Spinal cord (tissue), 10 donors: Measurements from ENCODE around the gene IQCK. TPM values are rescaled to one million over a fixed set of nuclear protein-coding genes. Genes with fewer than 3 reads are reported as not detected.
"Not testable (repeated sequence)": the region's sequence is repeated elsewhere in the genome, so short reads cannot be mapped to it uniquely, and the experiment has no call there.

Experiments
- DNase-seq, 6 donors: peaks; one replicate each; pipeline versions ENCODE4 v3.0.0 to v3.0.0-alpha.2; 2013 to 2015; ENCODE audit warnings: low spot score in 6 of 6, low read depth in 4 of 6
- H3K27ac ChIP-seq: one replicate; pipeline ENCODE4 v1.5.1; 2013; ENCODE audit warnings: low read depth, low read length, control low read depth
- H3K27me3 ChIP-seq: one replicate; pipeline ENCODE4 v1.6.1; 2013; ENCODE audit warnings: low read length; ENCODE audit not compliant: control insufficient read depth, insufficient read depth
- H3K36me3 ChIP-seq: one replicate; pipeline ENCODE4 v1.6.1; 2013; ENCODE audit warnings: low read length; ENCODE audit not compliant: control insufficient read depth, insufficient read depth
- H3K4me1 ChIP-seq: one replicate; pipeline ENCODE4 v1.6.1; 2013; ENCODE audit warnings: low read length; ENCODE audit not compliant: control insufficient read depth, insufficient read depth
- H3K4me3 ChIP-seq: one replicate; pipeline ENCODE4 v1.5.1; 2013; ENCODE audit warnings: low read depth, low read length, control low read depth
- H3K9me3 ChIP-seq: one replicate; pipeline ENCODE4 v1.6.1; 2013; ENCODE audit warnings: low read length; ENCODE audit not compliant: control insufficient read depth, insufficient read depth
- WGBS: methylation state at CpG from one replicate; pipeline ENCODE4 v1.1.5; 2013; ENCODE audit warnings: missing lambda C conversion rate; ENCODE audit not compliant: insufficient coverage; 5-methylcytosine and 5-hydroxymethylcytosine counted together
- polyA plus RNA-seq, 2 donors: library from polyadenylated mRNA; unstranded; fragments of 120-200 nt; gene quantifications; one replicate each; pipeline ENCODE4 v1.2.1, GENCODE V29; 2013; ENCODE audit not compliant: insufficient read length in 2 of 2
- total RNA-seq, 2 donors: library from RNA; depleted of rRNA in 1 of 2; stranded (reverse); fragments of 120-200 nt in 1 of 2; fragments of >200 nt in 1 of 2; gene quantifications; one replicate each; pipeline versions ENCODE4 v1.2.3 to v1.2.4, GENCODE V29; 2013 to 2014
- donor health status: healthy.

Gene IQCK
- total and polyA plus RNA-seq, 4 donors = 12.0 to 25.5 (median 19.0) TPM

DNA sequence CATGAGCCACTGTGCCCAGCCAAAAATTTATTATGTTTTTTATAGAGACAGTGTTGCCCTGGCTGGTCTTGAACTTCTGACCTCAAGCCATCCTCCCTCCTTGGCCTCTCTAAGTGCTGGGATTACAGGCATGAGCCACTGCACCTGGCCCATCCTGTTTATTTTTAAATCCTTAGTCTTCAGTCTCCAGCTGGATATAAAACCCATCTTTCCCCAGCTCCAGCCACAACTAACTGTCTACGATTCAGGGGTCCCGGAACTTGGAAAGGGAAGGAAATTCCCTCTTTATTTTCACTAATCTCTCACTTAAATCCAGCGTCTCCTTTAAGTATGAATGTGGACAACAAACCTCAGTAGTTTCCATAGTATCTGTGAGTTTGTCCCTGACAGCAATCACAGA lies 62.2 kb downstream of the IQCK start:
- WGBS = no CpG with 5 or more reads among the region's 3 CpGs
- H3K27me3 ChIP-seq = no peaks in the 10 kb centered on the region
- peaks cover 23% of the 10 kb centered on the region for H3K4me1 ChIP-seq
- no peak overlapping the region for H3K4me3 ChIP-seq
- H3K27ac ChIP-seq = no peak overlapping the region
- no peak for DNase-seq
- H3K36me3 ChIP-seq = no peaks in the 10 kb centered on the region
- H3K9me3 ChIP-seq = no peaks in the 10 kb centered on the region

DNA sequence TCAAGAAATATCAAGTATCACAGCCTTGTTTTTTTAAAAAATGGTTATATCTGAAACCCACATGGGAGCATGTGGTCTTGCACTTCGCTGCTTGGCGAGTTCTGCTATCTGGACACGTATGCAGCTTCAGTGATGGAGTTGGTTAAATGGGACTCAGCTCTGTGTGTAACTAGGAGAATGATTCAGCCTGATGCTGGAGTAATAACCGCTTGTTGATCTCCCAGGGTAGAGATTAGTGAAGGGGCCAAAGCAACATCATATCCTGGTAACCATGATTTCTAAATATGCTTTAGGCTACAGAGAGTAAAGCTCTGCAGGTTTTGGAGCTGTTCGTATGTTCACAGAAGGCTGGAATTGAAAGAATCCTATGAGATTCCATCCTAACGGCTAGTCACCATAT lies 63.2 kb downstream of the IQCK start:
- DNase-seq = peak in 1 of 6 donors; percentile 65
- Histone ChIP-seq H3K9me3 (no peaks in the 10 kb centered on the region), H3K4me1 (peaks cover 27% of the 10 kb centered on the region), H3K4me3 (no peak overlapping the region), H3K36me3 (no peaks in the 10 kb centered on the region), H3K27ac (no peak overlapping the region), H3K27me3 (no peaks in the 10 kb centered on the region)
- 70% methylated on average over 3 of the region's 6 CpGs for WGBS

DNA sequence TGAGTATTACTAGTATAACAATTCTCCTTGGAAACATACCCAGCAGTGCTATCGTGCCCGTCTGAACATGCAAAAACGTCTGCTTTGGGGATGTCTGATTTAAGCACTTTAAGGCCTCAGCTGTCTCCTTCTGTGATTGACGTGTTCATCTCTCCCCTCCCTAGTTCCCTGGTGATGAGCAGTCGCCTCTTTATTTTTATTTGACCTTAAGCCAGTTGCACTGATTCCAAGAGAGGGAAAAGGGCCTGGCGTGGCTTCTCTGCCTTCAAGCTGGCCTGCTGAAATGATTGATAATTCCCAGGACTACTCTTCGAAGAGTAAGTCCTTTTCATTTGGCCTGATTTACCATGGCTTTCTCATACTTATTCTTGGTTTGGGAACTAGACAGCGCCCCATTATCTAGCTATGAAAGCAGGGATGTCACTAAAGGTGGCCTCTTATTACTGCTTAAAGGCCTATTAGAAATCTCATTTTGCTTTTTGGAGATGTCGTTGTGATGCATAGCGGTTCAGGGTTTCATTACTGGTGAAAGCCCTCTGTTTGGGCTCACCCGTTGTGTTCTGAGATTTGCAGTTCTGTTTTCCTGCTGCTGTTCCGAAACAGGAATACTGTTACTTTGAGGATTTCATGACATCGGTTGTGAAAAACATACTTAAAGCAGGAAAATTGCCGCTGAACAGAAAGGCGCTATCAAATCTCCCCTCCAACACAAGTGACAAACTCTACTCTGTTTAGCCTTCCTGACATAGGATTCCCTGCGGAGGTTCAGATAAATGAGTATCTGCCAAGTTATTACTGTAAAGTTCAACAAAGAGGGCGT lies 65.5 kb downstream of the IQCK start:
- H3K36me3 ChIP-seq = no peaks in the 10 kb centered on the region
- DNase-seq = peak in 3 of 6 donors; percentile 29 to 82 (median 67)
- no peaks in the 10 kb centered on the region for H3K27me3 ChIP-seq
- H3K27ac ChIP-seq = peak overlapping the region; percentile 76
- no peak overlapping the region for H3K4me3 ChIP-seq
- H3K4me1 ChIP-seq = peaks cover 27% of the 10 kb centered on the region
- WGBS = 18% methylated on average over 7 of the region's 17 CpGs
- no peaks in the 10 kb centered on the region for H3K9me3 ChIP-seq

DNA sequence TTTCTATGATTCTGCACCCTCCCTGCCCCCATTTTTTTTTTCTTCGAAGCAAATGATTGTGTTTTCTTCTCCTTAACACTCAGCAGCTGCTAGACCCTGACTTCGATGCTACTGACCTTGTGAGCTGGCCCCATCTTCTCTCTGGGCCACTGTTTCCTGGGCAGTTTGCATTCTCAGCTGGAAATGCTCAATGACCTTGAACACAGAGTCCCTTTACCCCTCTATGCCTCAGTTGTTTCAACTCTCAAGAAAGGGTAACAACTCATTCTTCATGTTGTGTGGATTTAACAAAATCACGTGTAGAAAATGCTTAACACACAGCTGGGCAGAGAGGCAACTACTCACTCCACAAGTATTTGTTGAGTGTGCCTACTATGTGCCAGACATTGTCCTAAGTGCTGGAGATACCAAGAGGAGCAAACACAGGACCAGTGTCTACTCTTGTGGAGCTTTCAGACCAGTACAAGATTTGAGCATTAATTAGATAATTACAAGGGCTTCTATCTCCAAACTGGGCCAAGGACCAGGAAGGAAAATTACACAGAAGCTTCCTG lies 66.2 kb downstream of the IQCK start:
- Histone ChIP-seq H3K27ac (peak overlapping the region; percentile 76), H3K9me3 (no peaks in the 10 kb centered on the region), H3K36me3 (no peaks in the 10 kb centered on the region), H3K4me1 (peaks cover 27% of the 10 kb centered on the region), H3K27me3 (no peaks in the 10 kb centered on the region), H3K4me3 (no peak overlapping the region)
- peak in 1 of 6 donors; percentile 24 for DNase-seq
- 28% methylated on average over 2 of the region's 3 CpGs for WGBS

DNA sequence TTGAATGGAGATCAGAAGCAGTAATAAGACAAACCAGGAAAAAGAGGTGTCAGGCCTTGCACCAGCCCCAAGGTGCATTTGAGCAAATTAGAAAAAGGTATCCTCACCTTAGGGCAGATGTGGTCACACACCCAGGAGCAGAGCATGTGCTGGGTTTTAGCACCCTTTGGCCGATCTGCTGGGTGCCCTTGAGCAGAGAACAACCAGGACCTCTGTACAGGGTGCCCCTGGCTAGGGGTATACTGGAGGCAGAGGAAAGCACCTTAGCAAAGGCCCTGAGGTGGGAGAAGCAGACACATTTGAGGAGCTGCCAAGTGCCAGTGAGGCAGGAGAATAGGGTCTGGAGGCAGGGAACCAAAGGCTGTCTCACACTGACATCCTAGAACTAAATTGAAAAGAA lies 67.0 kb downstream of the IQCK start:
- H3K27ac ChIP-seq = peak overlapping the region; percentile 76
- peaks cover 27% of the 10 kb centered on the region for H3K4me1 ChIP-seq
- no peaks in the 10 kb centered on the region for H3K36me3 ChIP-seq
- H3K9me3 ChIP-seq = no peaks in the 10 kb centered on the region
- H3K4me3 ChIP-seq = no peak overlapping the region
- DNase-seq = no peak
- no peaks in the 10 kb centered on the region for H3K27me3 ChIP-seq
- WGBS = 86% methylated on average over 1 of the region's 1 CpG

DNA sequence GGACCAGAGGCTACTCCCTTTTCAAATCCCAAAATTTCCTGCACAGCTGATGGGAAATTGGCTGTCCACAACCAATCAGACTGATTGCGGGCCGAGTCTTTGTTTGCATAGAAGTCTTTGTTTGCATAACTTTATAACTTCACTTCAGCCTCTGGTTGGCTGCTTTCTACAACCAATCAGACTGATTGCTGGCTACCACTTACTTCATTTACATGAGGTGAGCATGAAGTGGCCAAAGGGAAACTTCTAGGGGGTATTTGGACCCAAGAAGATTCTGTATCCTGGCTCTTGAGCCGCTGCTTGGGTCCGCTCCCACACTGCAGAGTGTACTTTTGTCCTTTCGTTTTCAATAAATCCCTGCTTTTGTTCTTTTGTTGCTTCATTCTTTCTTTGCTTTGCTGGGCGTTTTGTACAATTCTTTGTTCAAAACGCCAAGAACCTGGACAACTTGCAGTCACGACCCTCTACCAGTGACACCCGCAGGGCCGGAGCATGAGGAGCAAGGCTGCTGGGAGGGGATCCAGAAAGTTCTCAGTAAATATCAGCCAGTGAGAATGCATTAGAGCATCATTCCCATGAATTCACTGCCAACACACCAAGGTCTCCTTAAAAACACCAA lies 67.5 kb downstream of the IQCK start:
- Histone ChIP-seq H3K27me3 (no peaks in the 10 kb centered on the region), H3K36me3 (no peaks in the 10 kb centered on the region), H3K9me3 (no peaks in the 10 kb centered on the region), H3K27ac (peak overlapping the region; percentile 76), H3K4me1 (peaks cover 27% of the 10 kb centered on the region), H3K4me3 (no peak overlapping the region)
- 32% methylated on average over 5 of the region's 10 CpGs for WGBS
- DNase-seq = peak in 2 of 6 donors; percentile 57 to 77

DNA sequence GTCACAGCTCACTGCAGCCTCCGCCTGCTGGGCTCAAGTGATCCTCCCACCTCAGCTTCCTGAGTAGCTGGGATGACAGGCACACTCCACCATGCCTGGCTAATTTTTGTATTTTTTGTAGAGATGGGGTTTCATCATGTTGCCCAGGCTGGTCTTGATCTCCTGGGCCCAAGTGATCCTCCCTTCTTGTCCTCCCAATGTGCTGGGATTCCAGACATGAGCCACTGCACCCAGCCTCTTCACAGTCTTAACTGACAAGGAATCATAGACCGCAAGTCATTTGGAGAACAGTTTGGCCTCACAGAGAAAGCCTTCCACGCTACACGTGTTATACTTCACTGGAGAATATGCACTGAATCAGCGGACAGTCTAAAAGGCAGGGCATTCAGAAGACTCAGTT lies 83.3 kb downstream of the IQCK start:
- H3K27ac ChIP-seq, H3K4me3 ChIP-seq, H3K36me3 ChIP-seq, DNase-seq, H3K27me3 ChIP-seq, H3K4me1 ChIP-seq, H3K9me3 ChIP-seq: not testable (repeated sequence)
- WGBS = no CpG with 5 or more reads among the region's 5 CpGs

DNA sequence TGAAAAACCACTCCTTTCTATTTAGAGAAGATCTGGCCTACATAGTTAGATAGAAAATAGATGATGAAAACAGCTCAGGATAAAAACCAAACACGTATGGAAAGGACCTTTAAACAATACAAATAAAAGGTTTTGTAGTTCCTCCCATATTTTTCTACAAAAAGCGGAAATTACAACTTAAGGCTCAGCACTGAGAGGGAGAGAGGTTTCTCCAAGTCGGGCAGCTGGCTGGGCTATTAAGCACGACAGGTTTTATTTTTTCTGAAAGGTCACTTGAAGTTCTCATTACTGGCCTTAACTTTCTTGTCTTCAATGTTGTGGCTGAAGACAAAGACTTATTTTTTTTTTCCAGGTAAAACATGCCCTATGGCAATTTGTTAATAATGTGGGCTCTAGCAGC lies 83.8 kb downstream of the IQCK start:
- H3K27ac ChIP-seq, H3K27me3 ChIP-seq, H3K9me3 ChIP-seq, DNase-seq, H3K4me3 ChIP-seq, H3K36me3 ChIP-seq, H3K4me1 ChIP-seq: not testable (repeated sequence)
- WGBS = no CpG with 5 or more reads among the region's 4 CpGs

DNA sequence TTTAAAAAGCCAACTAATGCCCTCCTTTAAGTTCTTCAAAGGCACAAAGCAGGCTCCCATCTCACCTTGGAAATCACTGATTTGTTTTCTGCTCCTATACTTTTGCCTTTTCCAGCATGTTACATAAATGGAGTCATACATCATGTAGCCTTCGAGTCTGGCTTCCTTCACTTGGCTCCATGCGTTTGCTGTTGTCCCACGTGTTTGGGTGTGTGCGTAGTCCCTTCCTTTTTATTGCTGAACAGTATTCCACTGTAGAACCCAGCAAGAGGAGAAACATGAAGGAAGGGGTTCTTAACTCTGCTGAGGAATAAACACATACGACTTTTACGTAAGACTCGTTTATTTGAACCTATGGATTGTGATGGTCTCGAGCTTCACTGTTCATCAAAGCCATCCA lies 84.5 kb downstream of the IQCK start:
- Histone ChIP-seq H3K27ac (no peak overlapping the region), H3K4me3 (no peak overlapping the region), H3K27me3 (no peaks in the 10 kb centered on the region), H3K36me3 (no peaks in the 10 kb centered on the region), H3K4me1 (no peaks in the 10 kb centered on the region), H3K9me3 (peaks cover 2% of the 10 kb centered on the region)
- no peak for DNase-seq
- 73% methylated on average over 3 of the region's 8 CpGs for WGBS
